HEK293 (cell line): ENCODE measurements around the gene RELB.

ENCODE experiments used
- CTCF ChIA-PET: fragments of 350-600 bp; formaldehyde crosslinking; extraction: SDS; loops from one replicate; lab custom pipeline; 2021; ENCODE audit warnings: antibody characterized with exemption; lab: Yijun Ruan, JAX
- POLR2A ChIA-PET: fragments of 300-600 bp; formaldehyde crosslinking; extraction: SDS; loops from one replicate; lab custom pipeline; 2020; ENCODE audit warnings: antibody characterized with exemption, inconsistent platforms; lab: Yijun Ruan, JAX
- H3K27ac ChIP-seq: fragments of 200-500 bp; sonication (Bioruptor generic); 2 replicates; pipeline ENCODE4 v1.5.1; 2014; ENCODE audit warnings: low read depth, low read length, control low read depth, inconsistent platforms; ENCODE audit errors: extremely low read depth
- H3K36me3 ChIP-seq, 2 experiments: fragments of 200-500 bp in 1 of 2; sonication (Bioruptor generic) in 1 of 2; 1 replicate in 1 of 2; 2 replicates in 1 of 2; pipeline ENCODE4 v1.5.1; 2014 to 2017; ENCODE audit warnings: inconsistent platforms in 2 of 2, low read length in 2 of 2; ENCODE audit not compliant: control insufficient read depth in 2 of 2, insufficient read depth in 1 of 2
- H3K4me1 ChIP-seq: fragments of 200-500 bp; sonication (Bioruptor generic); 2 replicates; pipeline ENCODE4 v1.5.1; 2014; ENCODE audit warnings: mild to moderate bottlenecking, low read length, inconsistent platforms; ENCODE audit not compliant: control insufficient read depth, insufficient read depth
- H3K4me3 ChIP-seq: 2 replicates; pipeline ENCODE4 v1.5.1; 2011; ENCODE audit warnings: low read depth, mild to moderate bottlenecking, control low read depth, low read length, moderate library complexity
- H3K9me3 ChIP-seq: fragments of 200-500 bp; sonication (Bioruptor generic); 2 replicates; pipeline ENCODE4 v1.5.1; 2014; ENCODE audit warnings: low read depth, low read length, inconsistent platforms; ENCODE audit not compliant: control insufficient read depth, insufficient read depth
- GLI2 ChIP-seq: fragments of 450-650 bp; formaldehyde crosslinking; IDR thresholded peaks from 2 replicates; pipeline ENCODE4; 2017; ENCODE audit warnings: missing biosample characterization, missing genetic modification characterization, low read depth, borderline replicate concordance
- KLF8 ChIP-seq: fragments of 450-650 bp; formaldehyde crosslinking; IDR thresholded peaks from 2 replicates; pipeline ENCODE4 v1.5.1; 2016; ENCODE audit warnings: missing biosample characterization, missing genetic modification characterization
- ZNF114 ChIP-seq: fragments of 450-650 bp; formaldehyde crosslinking; IDR thresholded peaks from 2 replicates; pipeline ENCODE4 v1.5.0; 2017; ENCODE audit warnings: missing biosample characterization, missing genetic modification characterization
- ZNF138 ChIP-seq: fragments of 450-650 bp; formaldehyde crosslinking; IDR thresholded peaks from 2 replicates; pipeline ENCODE4 v1.5.1; 2016; ENCODE audit warnings: missing biosample characterization, missing genetic modification characterization, borderline replicate concordance
- ZNF174 ChIP-seq: fragments of 450-650 bp; formaldehyde crosslinking; IDR thresholded peaks from 2 replicates; pipeline ENCODE4 v1.5.0; 2017; ENCODE audit warnings: missing biosample characterization, mild to moderate bottlenecking, missing genetic modification characterization
- ZNF19 ChIP-seq: fragments of 450-650 bp; formaldehyde crosslinking; IDR thresholded peaks from 2 replicates; pipeline ENCODE4; 2016; ENCODE audit warnings: missing biosample characterization, missing genetic modification characterization, low read depth
- ZNF211 ChIP-seq: fragments of 450-650 bp; formaldehyde crosslinking; IDR thresholded peaks from 2 replicates; pipeline ENCODE4 v1.5.1; 2016; ENCODE audit warnings: low read depth, missing biosample characterization, missing genetic modification characterization
- ZNF248 ChIP-seq: fragments of 450-650 bp; formaldehyde crosslinking; IDR thresholded peaks from 2 replicates; pipeline ENCODE4 v1.5.1; 2017; ENCODE audit warnings: missing biosample characterization, missing genetic modification characterization
- ZNF335 ChIP-seq: fragments of 450-650 bp; formaldehyde crosslinking; conservative IDR thresholded peaks from 2 replicates; pipeline ENCODE4 v1.5.1; 2016; ENCODE audit warnings: missing biosample characterization, missing genetic modification characterization
- ZNF394 ChIP-seq: fragments of 450-650 bp; formaldehyde crosslinking; IDR thresholded peaks from 2 replicates; pipeline ENCODE4 v1.5.1; 2016; ENCODE audit warnings: missing biosample characterization, missing genetic modification characterization, mild to moderate bottlenecking, moderate library complexity, borderline replicate concordance
- ZNF426 ChIP-seq: fragments of 450-650 bp; formaldehyde crosslinking; IDR thresholded peaks from 2 replicates; pipeline ENCODE4 v1.5.1; 2017; ENCODE audit warnings: missing biosample characterization, missing genetic modification characterization, mild to moderate bottlenecking, inconsistent platforms, moderate library complexity
- ZNF433 ChIP-seq: fragments of 450-650 bp; formaldehyde crosslinking; IDR thresholded peaks from 2 replicates; pipeline ENCODE4 v1.5.1; 2016; ENCODE audit warnings: missing biosample characterization, missing genetic modification characterization, low read depth
- ZNF529 ChIP-seq: fragments of 450-650 bp; formaldehyde crosslinking; IDR thresholded peaks from 2 replicates; pipeline ENCODE4 v1.5.1; 2017; ENCODE audit warnings: missing genetic modification characterization, missing biosample characterization; ENCODE audit not compliant: insufficient replicate concordance
- ZNF558 ChIP-seq: fragments of 450-650 bp; formaldehyde crosslinking; IDR thresholded peaks from 2 replicates; pipeline ENCODE4 v1.5.1; 2016; ENCODE audit warnings: missing biosample characterization, missing genetic modification characterization
- ZNF561 ChIP-seq: fragments of 450-650 bp; IDR thresholded peaks from 2 replicates; pipeline ENCODE4 v1.5.1; 2018; ENCODE audit warnings: missing biosample characterization, missing genetic modification characterization, borderline replicate concordance
- ZNF677 ChIP-seq: fragments of 450-650 bp; IDR thresholded peaks from 2 replicates; pipeline ENCODE4 v1.5.0; 2018; ENCODE audit warnings: missing biosample characterization, mild to moderate bottlenecking, missing genetic modification characterization, moderate library complexity
- TF ChIP-seq, protein P1 (sequence below): fragments of 450-650 bp; formaldehyde crosslinking; IDR thresholded peaks from 2 replicates; pipeline ENCODE4 v1.5.1; 2016; ENCODE audit warnings: missing biosample characterization, missing genetic modification characterization
- TF ChIP-seq, protein P2 (sequence below): fragments of 450-650 bp; formaldehyde crosslinking; conservative IDR thresholded peaks from 2 replicates; pipeline ENCODE4 v1.5.1; 2016; ENCODE audit warnings: low read depth, missing biosample characterization, missing genetic modification characterization
- TF ChIP-seq, protein P3 (sequence below): fragments of 450-650 bp; formaldehyde crosslinking; IDR thresholded peaks from 2 replicates; pipeline ENCODE4 v1.5.1; 2016; ENCODE audit warnings: missing biosample characterization, missing genetic modification characterization
- TF ChIP-seq, protein P4 (sequence below): fragments of 450-650 bp; formaldehyde crosslinking; IDR thresholded peaks from 2 replicates; pipeline ENCODE4 v1.5.1; 2016; ENCODE audit warnings: missing biosample characterization, missing genetic modification characterization
- TF ChIP-seq, protein P5 (sequence below): fragments of 450-650 bp; formaldehyde crosslinking; IDR thresholded peaks from 2 replicates; pipeline ENCODE4 v1.5.1; 2016; ENCODE audit warnings: missing biosample characterization, missing genetic modification characterization, low read depth
- TF ChIP-seq, protein P6 (sequence below): fragments of 450-650 bp; IDR thresholded peaks from 2 replicates; pipeline ENCODE4 v1.5.1; 2018; ENCODE audit warnings: missing biosample characterization, missing genetic modification characterization

The RELB gene

DNA sequence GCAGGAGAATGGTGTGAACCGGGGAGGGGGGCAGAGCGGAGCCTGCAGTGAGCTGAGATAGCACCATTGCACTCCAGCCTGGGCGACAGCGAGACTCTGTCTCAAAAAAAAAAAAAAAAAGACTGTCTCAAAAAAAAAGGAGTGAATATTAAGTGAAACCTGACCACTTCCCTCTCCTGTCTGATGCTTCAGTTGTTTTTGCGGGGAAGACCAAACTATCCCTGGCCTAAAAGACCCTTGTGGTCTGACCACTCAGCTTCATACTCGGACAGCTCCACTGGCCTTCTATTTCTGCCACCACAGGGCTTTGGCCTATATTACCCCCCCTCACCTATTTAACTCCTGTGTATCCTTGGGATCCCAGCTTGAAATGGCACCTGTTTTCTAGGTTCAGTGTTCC lies 39.9 kb downstream of the RELB start:
- no peak overlapping the region for H3K4me3 ChIP-seq
- H3K27ac ChIP-seq: no peak overlapping the region
- peaks cover 7% of the 10 kb centered on the region for H3K4me1 ChIP-seq
- peaks cover 60 to 64% of the 10 kb centered on the region in 2 experiments for H3K36me3 ChIP-seq
- POLR2A ChIA-PET: interaction anchor here (0.7 to 1.0 kb wide), 2 partner anchors 192 to 628 kb away, joined by 3 to 6 read pairs; no protein-coding TSS in a partner anchor
- H3K9me3 ChIP-seq: no peaks in the 10 kb centered on the region
- TF ChIP-seq, protein P1, sequence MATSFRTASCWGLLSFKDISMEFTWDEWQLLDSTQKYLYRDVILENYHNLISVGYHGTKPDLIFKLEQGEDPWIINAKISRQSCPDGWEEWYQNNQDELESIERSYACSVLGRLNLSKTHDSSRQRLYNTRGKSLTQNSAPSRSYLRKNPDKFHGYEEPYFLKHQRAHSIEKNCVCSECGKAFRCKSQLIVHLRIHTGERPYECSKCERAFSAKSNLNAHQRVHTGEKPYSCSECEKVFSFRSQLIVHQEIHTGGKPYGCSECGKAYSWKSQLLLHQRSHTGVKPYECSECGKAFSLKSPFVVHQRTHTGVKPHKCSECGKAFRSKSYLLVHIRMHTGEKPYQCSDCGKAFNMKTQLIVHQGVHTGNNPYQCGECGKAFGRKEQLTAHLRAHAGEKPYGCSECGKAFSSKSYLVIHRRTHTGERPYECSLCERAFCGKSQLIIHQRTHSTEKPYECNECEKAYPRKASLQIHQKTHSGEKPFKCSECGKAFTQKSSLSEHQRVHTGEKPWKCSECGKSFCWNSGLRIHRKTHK: no peak
- TF ChIP-seq, protein P2, sequence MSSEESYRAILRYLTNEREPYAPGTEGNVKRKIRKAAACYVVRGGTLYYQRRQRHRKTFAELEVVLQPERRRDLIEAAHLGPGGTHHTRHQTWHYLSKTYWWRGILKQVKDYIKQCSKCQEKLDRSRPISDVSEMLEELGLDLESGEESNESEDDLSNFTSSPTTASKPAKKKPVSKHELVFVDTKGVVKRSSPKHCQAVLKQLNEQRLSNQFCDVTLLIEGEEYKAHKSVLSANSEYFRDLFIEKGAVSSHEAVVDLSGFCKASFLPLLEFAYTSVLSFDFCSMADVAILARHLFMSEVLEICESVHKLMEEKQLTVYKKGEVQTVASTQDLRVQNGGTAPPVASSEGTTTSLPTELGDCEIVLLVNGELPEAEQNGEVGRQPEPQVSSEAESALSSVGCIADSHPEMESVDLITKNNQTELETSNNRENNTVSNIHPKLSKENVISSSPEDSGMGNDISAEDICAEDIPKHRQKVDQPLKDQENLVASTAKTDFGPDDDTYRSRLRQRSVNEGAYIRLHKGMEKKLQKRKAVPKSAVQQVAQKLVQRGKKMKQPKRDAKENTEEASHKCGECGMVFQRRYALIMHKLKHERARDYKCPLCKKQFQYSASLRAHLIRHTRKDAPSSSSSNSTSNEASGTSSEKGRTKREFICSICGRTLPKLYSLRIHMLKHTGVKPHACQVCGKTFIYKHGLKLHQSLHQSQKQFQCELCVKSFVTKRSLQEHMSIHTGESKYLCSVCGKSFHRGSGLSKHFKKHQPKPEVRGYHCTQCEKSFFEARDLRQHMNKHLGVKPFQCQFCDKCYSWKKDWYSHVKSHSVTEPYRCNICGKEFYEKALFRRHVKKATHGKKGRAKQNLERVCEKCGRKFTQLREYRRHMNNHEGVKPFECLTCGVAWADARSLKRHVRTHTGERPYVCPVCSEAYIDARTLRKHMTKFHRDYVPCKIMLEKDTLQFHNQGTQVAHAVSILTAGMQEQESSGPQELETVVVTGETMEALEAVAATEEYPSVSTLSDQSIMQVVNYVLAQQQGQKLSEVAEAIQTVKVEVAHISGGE: no peak
- TF ChIP-seq ZNF561 (tag by site-specific recombination) (no peak), ZNF335 (no peak), ZNF426 (tag by site-specific recombination) (no peak), ZNF211 (tag by site-specific recombination) (no peak), ZNF114 (no peak), ZNF138 (tag by site-specific recombination) (no peak), ZNF677 (tag by site-specific recombination) (no peak), ZNF394 (no peak), ZNF558 (tag by site-specific recombination) (no peak)
- CTCF ChIA-PET: interaction anchor here (0.8 to 9.8 kb wide), 2 partner anchors 20 to 33 kb away, joined by 4 to 65 read pairs; no protein-coding TSS in a partner anchor

DNA sequence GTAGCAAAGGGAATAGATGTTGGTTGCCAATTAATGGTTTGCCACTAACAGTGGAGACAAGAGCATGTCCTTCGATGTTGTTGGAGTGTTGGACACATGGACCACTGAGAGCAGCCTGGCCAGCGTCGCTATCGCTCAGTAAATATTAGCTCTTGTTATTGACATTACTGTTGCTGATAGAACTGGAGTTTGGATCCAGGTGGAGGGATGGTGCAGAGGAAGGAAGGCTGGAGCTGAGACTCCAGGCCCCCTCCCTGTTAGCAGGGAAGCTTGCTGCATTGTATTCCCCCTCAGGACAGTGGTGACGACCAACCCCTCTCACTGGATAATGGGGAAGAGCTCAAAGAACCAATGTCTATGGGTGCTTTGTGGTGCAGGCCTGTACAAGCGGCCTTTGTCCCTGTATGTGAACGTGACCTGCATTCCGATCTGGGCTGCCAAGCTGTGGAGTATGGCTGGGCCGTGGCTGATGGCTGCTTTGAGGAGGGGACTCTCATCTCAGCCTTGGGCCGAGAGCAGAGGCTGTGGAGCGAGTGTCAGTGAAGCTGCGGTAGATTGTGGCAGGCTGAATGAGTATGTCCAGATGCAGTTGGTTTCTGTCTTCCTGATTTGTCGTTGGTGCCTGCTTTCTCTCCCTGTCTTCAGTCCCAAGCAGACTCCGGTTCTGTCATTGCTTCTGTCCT lies 44.5 kb downstream of the RELB start:
- no peak overlapping the region for H3K4me3 ChIP-seq
- peaks cover 64 to 78% of the 10 kb centered on the region in 2 experiments for H3K36me3 ChIP-seq
- no peaks in the 10 kb centered on the region for H3K9me3 ChIP-seq
- no peaks in the 10 kb centered on the region for H3K4me1 ChIP-seq
- ChIA-PET POLR2A (interaction anchor here (0.8 to 1.1 kb wide), 2 partner anchors 17 to 136 kb away, joined by 3 read pairs; no protein-coding TSS in a partner anchor), CTCF (interaction anchor here (0.6 to 9.8 kb wide), 6 partner anchors 12 to 1300 kb away, joined by 3 to 65 read pairs (median 3); no protein-coding TSS in a partner anchor)
- no peak overlapping the region; the same call in none of the 2 replicates for H3K27ac ChIP-seq
- TF ChIP-seq ZNF19 (tag by site-specific recombination) (no peak), ZNF174 (no peak), ZNF433 (tag by site-specific recombination) (no peak), KLF8 (tag by site-specific recombination) (no peak), ZNF248 (no peak), GLI2 (tag by site-specific recombination) (no peak), ZNF529 (tag by site-specific recombination) (no peak)
- TF ChIP-seq, protein P3, sequence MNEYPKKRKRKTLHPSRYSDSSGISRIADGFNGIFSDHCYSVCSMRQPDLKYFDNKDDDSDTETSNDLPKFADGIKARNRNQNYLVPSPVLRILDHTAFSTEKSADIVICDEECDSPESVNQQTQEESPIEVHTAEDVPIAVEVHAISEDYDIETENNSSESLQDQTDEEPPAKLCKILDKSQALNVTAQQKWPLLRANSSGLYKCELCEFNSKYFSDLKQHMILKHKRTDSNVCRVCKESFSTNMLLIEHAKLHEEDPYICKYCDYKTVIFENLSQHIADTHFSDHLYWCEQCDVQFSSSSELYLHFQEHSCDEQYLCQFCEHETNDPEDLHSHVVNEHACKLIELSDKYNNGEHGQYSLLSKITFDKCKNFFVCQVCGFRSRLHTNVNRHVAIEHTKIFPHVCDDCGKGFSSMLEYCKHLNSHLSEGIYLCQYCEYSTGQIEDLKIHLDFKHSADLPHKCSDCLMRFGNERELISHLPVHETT (tag by site-specific recombination): no peak
- TF ChIP-seq, protein P4, sequence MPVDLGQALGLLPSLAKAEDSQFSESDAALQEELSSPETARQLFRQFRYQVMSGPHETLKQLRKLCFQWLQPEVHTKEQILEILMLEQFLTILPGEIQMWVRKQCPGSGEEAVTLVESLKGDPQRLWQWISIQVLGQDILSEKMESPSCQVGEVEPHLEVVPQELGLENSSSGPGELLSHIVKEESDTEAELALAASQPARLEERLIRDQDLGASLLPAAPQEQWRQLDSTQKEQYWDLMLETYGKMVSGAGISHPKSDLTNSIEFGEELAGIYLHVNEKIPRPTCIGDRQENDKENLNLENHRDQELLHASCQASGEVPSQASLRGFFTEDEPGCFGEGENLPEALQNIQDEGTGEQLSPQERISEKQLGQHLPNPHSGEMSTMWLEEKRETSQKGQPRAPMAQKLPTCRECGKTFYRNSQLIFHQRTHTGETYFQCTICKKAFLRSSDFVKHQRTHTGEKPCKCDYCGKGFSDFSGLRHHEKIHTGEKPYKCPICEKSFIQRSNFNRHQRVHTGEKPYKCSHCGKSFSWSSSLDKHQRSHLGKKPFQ (tag by site-specific recombination): no peak
- TF ChIP-seq, protein P5, sequence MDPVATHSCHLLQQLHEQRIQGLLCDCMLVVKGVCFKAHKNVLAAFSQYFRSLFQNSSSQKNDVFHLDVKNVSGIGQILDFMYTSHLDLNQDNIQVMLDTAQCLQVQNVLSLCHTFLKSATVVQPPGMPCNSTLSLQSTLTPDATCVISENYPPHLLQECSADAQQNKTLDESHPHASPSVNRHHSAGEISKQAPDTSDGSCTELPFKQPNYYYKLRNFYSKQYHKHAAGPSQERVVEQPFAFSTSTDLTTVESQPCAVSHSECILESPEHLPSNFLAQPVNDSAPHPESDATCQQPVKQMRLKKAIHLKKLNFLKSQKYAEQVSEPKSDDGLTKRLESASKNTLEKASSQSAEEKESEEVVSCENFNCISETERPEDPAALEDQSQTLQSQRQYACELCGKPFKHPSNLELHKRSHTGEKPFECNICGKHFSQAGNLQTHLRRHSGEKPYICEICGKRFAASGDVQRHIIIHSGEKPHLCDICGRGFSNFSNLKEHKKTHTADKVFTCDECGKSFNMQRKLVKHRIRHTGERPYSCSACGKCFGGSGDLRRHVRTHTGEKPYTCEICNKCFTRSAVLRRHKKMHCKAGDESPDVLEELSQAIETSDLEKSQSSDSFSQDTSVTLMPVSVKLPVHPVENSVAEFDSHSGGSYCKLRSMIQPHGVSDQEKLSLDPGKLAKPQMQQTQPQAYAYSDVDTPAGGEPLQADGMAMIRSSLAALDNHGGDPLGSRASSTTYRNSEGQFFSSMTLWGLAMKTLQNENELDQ: no peak
- TF ChIP-seq, protein P6, sequence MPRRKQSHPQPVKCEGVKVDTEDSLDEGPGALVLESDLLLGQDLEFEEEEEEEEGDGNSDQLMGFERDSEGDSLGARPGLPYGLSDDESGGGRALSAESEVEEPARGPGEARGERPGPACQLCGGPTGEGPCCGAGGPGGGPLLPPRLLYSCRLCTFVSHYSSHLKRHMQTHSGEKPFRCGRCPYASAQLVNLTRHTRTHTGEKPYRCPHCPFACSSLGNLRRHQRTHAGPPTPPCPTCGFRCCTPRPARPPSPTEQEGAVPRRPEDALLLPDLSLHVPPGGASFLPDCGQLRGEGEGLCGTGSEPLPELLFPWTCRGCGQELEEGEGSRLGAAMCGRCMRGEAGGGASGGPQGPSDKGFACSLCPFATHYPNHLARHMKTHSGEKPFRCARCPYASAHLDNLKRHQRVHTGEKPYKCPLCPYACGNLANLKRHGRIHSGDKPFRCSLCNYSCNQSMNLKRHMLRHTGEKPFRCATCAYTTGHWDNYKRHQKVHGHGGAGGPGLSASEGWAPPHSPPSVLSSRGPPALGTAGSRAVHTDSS (tag by site-specific recombination): no peak
